SKM-1 treated with dmso at 0.1 percent for 144 hours (cell line): ENCODE data around the gene TBC1D30.

Source experiments
- DNase-seq: peaks from one replicate; lab custom pipeline; 2025; ENCODE audit not compliant: unreplicated experiment; lab: John Stamatoyannopoulos, UW

TBC1D30 gene

DNA sequence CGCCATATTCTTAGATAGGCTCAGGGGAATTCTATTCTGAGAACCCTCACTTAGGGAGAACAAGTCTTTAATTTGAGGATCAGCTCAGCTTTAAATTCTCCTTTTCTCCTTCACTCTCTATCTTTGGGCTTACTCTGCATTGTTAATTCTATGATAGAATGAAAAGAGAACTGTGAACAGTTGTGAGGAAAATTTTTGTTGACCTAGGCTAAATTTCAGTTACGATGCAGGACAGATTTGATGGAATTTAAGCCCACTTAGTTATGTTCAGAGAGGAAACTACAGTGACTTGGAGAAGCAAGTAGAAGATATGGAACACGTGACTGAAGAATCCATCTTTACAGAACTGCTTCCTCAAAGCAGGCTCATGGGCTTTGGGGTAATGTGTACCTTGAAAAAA lies 82.7 kb downstream of the TBC1D30 start:
- DNase-seq: no peak

DNA sequence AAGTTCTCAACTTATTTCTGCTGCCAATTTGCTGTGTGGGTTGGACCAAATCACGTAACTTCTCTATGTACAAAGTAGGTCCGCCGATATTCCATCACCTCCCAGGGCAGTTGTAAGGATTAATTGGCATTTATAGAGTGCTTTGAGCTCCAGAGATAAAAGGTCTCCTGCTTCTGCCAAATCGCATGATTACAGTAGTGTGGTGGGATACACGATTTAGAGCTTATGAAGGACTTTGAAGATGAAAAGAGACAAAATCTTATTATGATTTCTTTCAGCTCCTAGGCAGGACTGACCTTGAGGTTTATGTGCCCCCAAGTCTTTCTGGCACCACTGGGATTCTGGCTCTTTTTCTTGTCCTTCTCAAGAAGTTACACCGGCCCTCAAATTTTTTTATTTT lies 84.7 kb downstream of the TBC1D30 start:
- DNase-seq: no peak

DNA sequence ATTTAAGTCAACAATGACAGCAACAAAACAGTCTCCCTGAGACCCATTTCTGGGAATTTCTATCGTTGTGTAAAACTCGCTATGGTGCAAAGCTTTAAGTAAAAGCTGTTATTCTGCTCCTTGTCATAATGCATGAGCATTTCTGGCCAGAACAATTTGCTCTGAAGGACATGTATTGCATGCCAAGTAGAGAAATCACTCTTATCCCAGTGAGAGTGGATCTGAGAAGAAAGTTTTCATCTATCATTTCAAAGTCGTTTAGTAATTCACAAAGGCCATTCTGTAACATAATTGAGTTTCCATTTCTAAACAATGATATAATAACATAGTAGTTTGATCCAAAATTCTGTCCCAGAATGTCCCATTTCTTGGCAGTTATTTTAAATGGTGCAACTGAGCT lies 86.6 kb downstream of the TBC1D30 start:
- no peak for DNase-seq

DNA sequence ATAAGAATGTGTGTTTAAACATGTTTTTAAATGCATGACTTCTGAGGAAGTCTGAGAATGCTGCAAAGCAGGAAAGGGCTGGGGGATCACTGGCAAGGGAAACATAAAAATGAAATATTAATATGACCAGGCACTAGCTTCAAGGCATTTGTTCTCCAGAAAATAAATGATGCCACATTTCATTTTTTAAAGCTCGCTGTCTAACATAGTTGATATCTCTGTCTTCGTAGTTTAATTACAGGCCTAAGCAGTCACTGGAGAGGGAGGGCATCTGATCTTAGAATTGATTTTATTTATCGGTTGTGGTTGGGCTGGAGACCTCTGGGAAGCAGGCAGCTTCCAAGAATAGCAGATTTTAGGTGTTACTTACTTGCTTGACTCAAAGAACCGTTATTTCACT lies 87.5 kb downstream of the TBC1D30 start:
- no peak for DNase-seq

DNA sequence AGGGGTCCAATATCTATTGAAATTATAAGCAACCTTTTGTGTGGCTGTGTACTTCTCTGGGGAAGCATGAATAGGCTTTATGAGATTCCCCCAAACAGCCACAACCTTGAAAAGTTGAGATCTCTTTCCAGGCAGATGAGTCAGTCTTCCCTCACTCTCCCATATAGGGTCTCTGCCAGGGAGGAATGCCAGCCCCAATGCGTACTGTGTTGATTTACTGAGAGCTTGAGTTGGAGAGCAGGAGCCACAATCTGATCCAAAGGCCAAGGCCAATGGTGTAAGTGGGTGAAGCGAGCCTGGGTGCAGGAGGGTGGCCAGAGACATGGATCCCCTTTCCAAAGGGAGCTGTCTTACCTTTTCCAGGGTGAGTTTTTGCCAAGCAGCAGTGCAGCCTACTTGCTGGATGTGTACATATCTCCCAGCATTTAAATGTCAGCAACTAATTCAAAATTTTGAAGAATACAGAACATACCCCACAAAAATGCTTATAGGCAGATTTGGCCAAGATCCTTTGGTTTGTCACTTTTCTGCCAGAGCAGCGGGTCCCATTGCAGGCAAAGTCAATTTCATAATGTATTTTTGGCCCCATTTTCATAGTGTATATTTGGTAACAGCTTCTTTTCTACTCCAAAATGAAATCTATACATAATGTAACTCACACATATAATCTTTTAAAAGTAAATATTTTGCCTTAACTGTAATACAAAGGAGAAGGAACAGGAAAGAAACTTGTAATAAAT lies 88.2 kb downstream of the TBC1D30 start:
- DNase-seq: no peak

DNA sequence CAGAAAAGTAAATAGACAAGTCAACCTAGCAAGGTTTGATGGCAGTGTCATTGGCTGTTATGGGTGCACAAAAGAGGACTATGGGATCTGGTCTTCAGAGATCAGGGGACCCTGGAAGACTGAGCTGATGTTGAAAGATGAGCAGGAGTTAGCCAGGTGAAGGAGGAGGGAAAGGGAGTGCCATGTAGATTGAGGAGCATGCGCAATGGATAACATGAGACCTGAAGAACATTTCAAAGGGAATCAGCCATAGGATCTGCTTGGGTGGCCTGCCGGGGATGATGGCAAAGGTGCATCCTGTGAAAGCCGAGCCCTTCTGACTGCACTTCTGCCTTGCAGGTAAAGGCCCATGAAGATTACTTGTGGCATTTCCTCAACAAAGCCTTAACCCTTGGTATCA lies 90.8 kb downstream of the TBC1D30 start:
- DNase-seq: no peak

DNA sequence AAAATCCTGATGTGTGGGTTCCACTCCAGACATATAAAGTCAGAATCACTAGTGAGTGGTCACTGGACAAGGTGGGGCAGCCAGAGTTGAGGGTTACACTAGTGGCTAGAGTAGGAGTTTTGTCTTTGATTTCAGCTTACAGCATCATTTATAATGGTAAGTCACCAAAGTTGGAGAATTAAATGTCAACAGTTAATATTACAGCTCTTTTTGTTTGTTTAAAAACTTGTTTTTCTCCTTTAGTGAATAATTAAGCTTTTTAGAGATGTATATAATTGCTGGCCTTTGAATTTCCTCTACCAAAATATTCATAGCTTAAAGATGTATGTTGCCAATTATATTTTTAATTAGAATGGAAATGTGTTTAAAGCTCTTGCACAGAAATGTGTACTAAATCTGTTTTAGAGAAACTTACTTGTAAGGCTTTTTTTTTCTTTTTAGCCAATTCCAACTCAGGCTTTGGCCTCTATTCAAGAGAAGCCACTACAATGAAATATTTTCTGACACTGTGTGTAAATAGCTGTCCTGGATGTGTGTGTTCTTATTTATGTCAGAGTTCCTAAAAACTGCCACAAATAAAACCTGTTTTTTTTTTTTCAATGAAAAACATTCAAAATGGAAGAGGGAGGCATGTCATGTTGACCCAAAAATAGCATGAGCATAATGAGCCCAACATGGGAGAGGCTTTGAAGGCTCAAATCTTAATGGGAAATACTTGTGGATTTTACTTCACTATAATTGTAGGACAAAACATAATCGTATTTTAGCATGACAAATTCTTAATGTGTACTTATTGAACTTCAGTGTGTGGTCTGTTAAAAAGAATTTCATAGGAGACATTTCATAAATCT lies 92.2 kb downstream of the TBC1D30 start:
- DNase-seq: no peak

DNA sequence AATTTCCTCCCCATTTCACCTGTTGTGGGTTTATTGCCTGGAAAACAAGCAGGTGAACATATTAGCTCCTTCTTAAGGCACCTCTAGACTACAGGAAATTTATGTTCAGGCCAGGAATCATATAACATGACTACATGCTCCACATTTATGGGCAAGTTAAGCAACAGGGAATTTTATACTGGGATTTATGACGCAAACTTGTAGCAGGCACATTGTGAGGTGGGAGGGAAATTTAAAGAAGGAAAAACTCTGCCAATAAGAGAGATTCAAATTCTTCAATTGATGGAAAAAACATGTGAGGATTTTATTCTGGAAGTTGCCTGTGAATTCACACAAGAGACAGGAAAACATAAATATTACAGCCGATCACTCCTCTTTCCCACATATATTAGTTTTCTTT lies 93.9 kb downstream of the TBC1D30 start:
- DNase-seq: no peak

DNA sequence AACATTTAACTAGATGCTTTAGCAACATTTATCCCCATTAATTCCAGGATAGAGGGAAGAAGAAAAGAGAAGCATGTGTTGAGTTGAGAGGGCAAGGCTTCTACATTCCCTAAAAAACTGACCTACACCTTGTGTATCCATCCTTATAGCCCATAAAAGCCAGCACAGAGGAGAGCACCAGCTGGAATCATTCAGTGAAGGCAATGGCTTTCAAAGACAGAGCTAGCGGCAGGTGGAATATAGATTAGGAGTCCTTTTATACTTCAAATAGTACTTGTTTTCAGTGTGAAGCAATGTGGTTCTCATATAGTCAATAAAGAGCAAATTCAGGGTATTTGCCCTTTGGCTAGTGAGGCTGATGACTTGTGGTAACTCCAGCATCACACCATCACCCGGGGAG lies 94.4 kb downstream of the TBC1D30 start:
- DNase-seq: no peak

DNA sequence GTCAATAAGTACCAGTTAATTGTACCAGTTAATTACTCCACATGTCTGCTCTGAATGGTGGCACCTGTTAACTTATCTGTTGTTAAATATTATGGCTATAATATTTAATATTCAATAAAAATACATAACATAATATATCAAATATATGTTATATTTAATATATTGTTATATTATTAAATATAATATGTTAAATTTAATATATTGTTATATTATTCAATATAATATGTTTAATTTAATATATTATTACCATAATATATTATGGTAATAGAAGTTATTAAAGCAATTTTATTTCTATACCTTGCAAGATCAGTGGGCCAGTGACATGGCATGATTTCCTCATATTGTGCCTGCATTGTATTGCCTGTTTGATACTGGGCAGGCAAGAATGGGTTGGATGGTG lies 98.4 kb downstream of the TBC1D30 start:
- no peak for DNase-seq

DNA sequence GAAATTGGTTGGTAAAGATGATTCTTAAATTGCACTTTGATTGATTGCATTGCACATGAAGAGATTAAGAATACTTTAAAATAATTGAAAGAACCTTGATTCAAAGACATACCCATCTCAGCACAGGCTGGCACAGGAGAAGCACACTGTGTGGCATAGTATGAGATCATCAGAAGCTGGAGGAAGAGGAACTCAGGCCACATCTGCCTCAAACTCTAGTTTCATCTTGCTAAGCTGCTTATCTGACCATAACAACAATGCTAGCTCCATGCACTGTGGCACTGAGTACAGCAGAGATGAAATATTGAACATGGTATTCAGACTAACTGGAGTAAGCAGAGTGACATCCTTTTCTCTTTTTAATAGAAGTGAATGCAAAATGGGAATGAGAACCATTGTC lies 99.1 kb downstream of the TBC1D30 start:
- DNase-seq: no peak
